Thyroid gland (tissue), 4 donors: ENCODE measurements around the gene PCBP4.

Source experiments
- POLR2A ChIP-seq, 2 donors: fragments of 450-650 bp; IDR thresholded peaks; one replicate each; pipeline ENCODE4 v1.6.1; 2017; ENCODE audit warnings: antibody characterized with exemption in 2 of 2, mild to moderate bottlenecking in 2 of 2, moderate library complexity in 1 of 2
- TF ChIP-seq, protein P1 (sequence below), 6 experiments: fragments of 200-600 bp in 3 of 6; fragments of 450-650 bp in 3 of 6; sonication (generic) in 3 of 6; IDR thresholded peaks; one replicate each; pipeline ENCODE4 v1.5.1; 2016 to 2019; ENCODE audit warnings: antibody characterized with exemption in 6 of 6, mild to moderate bottlenecking in 2 of 6, inconsistent platforms in 1 of 6, moderate library complexity in 1 of 6

DNA sequence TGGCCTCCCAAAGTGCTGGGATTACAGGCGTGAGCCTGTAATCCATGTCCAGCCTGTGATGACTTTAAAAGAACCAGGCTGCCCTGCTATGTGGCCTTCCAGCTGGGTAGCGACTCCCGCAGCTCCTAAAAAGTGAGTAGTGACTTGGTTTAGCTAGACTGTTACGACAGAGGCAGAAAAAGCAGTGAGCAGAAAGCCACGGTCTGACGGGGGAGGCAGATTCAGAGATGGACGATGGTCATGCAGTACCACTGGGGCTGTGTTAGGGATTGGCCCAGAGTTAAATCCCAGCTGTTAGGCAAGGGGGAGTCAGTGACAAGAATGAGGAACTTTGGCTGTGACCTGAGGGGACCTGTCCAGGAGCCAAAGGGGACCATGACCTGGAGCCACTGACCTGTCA, 31.5 kb upstream of the PCBP4 start:
- no peak for TF ChIP-seq POLR2A (IDR thresholded peaks at IDR 0.05)
- TF ChIP-seq, protein P1, sequence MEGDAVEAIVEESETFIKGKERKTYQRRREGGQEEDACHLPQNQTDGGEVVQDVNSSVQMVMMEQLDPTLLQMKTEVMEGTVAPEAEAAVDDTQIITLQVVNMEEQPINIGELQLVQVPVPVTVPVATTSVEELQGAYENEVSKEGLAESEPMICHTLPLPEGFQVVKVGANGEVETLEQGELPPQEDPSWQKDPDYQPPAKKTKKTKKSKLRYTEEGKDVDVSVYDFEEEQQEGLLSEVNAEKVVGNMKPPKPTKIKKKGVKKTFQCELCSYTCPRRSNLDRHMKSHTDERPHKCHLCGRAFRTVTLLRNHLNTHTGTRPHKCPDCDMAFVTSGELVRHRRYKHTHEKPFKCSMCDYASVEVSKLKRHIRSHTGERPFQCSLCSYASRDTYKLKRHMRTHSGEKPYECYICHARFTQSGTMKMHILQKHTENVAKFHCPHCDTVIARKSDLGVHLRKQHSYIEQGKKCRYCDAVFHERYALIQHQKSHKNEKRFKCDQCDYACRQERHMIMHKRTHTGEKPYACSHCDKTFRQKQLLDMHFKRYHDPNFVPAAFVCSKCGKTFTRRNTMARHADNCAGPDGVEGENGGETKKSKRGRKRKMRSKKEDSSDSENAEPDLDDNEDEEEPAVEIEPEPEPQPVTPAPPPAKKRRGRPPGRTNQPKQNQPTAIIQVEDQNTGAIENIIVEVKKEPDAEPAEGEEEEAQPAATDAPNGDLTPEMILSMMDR (IDR thresholded peaks at IDR 0.05) = no peak
